ENCODE data around the gene ATP9A.
"Not testable (repeated sequence)": the region's sequence is repeated elsewhere in the genome, so short reads cannot be mapped to it uniquely, and the experiment has no call there.

ATP9A gene

DNA sequence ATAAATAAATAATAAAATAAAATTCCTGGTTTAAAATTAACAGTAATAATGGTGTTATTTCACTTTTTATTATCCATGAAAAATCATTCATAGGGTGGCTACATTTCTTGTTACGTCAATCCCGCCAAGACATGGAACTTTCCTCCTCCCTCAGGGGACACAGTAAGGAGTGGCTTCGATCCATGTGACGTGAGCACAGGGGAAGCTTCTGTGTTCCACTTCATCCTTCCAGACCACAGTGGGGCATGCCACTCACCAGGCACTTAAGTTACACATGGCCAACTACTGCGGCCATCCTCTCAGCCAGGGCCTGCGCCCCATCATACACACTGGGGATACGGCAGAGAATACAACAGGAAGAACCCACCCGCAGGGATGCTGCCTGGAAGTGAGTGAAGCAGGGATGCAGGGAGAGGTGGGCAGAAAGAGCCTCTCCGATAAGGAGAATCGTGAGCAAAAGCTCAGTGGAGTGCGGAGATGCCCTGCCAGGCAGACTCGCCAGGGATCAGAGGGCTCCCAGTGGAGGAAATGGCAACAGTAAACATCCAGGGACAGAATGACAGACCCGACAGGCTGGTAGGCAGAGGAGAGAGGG lies 75.3 kb downstream of the ATP9A start:
- no peak for DNase-seq (ENCODE audit: low spot score)

DNA sequence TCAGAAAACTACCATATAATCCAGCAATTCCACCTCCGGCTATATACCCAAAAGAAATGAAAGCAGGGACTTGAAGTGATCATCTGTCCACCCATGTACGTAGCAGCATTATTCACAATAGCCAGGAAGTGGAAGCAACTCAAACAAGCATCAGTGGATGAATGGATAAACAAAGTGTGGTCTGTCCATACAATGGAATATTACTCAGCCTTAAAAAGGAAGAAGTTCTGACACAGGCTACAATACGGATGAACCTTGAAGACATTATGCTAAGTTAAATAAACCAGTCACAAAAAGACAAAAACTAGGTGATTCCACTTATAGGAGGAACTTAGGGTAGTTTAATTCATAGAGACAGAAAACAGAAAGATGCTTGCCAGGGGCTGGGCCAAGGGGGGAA lies 76.5 kb downstream of the ATP9A start:
- DNase-seq (ENCODE audit: low spot score), result no peak

DNA sequence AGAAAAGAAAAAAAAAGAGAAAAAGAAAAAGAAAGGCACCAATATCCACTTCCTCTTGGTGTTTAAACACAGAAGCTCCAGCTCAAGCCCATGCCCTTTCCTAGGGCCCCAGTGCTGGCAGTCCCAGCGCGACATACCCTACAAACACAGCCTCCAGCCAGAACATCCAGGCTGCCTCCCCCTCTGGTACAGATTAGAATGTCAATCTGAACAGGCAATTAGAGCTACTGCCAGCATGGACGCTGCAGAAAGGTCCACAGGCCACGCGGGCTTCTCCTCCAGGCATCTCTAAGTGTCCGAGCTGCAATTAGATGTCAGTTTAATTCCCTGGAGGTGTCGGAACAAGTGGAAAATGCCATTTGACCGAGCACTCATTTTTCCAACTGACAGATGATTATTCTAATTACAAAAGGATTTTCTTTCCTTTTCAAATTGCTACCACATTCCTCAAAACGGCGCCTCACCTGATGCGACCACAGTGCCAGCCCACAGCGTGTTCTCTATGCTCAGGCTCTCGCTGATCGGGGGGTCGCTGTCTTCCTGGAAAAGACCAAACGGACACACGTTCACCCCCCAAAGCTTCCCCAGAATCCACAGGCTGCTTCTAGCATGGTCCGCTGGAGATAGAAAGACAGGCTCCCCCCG lies 79.5 kb downstream of the ATP9A start:
- no peak for DNase-seq (ENCODE audit: low spot score)

DNA sequence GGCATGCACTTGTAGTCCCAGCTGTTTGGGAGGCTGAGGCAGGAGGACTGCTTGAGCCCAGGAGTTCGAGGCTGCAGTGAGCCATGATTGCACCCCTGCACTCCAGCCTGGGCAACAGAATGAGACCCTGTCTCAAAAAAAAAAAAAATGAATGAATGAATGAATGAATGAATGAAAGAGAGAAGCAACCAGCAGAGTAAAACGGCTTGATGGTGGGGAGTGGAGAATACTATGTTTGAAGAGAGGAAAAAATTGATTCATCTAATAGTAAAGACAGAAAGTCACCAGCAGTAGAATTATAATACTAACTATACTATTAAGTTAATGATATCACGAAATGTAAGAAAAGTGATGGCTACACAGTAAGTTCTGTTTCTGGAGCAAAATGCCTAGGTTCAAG lies 80.6 kb downstream of the ATP9A start:
- no peak for DNase-seq (ENCODE audit: low spot score)

DNA sequence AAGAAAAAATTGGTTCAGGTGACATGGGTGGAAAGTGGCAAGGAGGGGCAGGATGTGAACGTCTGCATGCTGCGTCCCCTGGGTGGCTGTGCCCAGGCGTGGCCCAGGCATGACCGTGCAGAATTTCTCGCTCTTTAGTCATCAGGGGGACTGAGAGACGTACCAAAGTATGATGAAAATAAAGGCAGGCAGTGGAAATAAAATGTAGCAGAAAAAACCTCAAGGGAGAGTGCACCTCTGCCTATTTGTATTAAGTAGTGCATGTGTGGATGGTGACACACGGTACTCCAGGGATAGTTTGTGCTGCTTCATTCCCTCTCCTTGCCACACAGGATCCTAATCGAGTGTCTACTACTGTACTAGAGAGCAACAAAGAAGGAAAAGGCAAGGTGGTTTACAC lies 81.1 kb downstream of the ATP9A start:
- peak; percentile 21 for DNase-seq (ENCODE audit: low spot score)

DNA sequence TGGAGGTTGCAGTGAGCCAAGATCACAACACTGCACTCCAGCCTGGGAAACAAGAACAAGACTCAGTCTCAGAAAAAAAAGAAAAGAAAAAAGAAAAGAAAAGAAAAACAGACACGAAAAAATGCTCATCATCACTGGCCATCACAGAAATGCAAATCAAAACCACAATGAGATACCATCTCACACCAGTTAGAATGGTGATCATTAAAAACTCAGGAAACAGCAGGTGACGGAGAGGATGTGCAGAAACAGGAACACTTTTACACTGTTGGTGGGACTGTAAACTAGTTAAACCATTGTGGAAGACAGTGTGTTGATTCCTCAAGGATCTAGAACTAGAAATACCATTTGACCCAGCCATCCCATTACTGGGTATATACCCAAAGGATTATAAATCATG lies 82.7 kb downstream of the ATP9A start:
- DNase-seq (ENCODE audit: low spot score), result not testable (repeated sequence)

DNA sequence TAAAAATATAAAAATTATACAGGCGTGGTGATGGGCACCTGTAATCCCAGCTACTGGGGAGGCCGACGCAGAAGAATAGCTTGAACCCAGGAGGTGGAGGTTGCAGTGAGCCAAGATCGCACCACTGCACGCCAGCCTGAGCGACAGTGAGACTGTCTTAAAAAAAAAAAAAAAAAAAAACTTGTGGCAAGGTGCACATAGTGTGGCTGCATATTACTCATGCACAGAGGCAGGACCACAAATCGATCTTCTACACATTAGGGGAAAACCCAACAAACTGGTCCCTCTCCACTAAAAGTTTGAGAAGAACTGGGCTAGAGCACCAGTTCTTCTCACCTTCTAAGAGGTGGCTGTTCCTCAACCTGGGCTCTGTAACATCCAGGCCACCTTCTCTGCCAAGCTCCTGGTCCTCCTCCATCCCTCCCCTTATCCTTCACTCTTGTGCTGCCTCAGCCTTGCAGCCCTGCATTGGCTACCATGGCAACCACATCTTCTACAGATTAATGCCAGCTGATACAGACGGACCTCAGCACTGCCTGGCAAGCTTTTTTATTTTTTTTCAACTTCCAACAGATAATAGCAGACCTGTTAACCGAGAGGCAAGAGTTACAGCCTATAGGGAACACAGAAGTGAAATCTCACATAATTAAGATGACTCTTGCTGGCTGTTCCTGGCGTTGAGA lies 88.0 kb downstream of the ATP9A start:
- DNase-seq (ENCODE audit: low spot score), result no peak

DNA sequence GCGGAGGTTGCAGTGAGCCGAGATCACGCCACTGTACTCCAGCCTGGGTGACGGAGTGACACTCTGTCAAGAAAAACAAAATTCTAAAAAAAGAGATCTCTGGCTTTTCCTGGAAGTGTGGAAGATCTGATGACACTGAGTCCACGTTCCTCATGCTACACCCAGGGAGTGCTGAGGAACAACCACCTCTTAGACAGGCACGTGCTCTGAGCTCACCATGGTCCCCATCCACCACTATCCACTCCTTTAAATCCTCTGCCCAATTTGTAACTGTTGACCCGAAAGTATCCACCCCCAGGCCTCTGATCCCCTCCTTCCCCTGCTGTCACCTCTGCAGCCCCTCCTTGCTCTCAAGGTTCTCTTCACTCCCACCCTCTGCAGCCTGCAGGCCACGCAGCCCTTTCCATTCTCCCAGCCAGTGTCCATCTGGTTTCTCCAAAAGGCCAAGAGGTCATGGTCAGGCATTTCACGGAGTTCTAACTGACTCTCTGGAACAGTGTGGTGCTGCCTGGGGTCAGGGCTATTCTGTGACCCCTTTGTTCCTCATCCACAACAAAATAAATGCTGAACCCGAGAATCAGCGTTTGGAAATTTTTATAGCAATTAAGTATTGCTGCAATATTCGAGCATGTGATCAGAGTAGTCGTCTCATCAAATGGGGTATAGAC lies 88.8 kb downstream of the ATP9A start:
- DNase-seq (ENCODE audit: low spot score), result no peak

DNA sequence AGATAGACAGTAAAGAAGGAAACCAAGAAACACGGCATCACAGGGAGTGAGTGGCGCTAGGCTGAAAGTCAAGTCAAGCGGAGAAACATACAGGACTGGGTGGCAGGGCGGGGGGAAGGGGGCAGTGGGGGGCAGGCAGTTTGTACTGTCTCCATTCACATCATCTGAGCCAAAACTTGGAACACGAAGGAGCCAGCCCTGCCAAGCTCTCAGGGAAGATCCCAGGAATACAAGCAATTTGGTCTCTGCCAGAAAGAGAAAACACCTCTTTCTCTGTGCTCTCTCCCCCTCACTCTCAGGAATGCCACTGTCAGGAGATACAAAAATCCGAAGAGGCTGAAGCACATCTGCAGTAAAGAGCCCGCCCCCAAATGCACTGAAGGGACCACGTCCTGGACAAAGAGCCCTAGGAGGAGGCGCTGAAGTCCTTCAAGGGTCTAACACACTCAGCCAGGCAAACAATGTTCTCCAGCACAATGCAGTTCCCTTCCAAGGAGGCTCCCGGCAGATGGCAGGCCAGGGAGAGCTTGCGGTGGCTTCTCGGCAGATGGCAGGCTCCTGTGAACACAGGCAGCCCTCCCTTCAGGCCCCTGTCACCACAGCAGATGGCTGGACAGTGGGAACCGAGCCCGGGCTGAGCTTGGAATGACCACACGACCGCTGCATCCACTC lies 90.0 kb downstream of the ATP9A start:
- DNase-seq (ENCODE audit: low spot score), result no peak

DNA sequence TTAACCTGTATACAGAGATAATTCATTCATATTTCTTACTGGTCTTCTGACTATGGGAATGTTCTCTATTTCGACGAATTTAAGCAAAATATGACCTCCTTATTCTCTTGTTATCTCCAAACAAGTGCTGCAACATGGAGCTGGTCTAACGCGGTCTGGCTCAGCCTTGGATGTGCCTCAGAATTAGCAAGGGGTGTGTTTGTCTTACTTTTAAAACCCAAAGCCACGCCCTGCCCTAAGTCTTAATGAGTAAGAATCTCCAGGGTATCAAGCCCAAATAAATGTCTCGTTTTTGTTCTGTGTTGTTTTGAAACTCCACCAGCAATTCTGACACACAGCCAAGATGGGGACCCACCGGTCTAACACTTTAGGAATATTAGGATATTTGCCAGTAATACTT lies 99.2 kb downstream of the ATP9A start:
- no peak for DNase-seq (ENCODE audit: low spot score)

DNA sequence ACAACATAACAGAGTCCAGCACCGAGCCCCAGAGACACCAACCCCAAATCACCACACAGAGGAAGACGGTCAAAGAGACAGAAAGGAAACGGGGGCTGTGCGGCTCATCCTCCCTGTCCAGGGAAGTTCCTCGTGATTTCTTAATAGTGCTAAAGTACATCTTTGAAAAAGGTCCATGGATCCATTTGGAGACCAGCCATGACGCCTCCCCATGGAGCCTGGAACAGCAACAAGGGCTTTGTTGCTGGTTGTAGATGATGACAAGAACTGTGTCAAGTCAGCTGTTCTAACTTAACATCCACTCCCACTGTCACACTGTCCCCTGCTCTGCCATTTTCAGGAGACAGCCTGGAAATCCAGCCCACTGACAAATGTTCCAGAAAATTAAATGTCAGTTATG lies 99.7 kb downstream of the ATP9A start:
- DNase-seq (ENCODE audit: low spot score), result no peak

DNA sequence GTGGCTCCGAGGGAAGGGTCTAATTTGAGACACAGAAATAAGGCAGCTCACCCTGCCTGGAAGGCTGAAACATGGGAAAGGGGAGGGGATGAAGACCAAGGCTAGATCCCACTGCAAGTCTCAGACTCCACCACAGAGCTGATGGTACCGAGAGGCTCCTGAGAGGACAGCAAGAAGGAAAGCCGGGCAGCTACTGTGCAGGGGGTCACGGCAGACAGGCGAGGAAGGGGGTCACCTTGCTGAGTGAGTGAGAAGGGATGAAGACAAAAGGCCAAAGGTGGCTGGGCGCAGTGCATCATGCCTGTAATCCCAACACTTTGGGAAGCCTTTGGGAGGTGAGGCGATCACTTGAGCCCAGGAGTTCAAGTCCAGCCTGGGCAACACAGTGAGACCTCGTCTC lies 100.7 kb downstream of the ATP9A start:
- no peak for DNase-seq (ENCODE audit: low spot score)

DNA sequence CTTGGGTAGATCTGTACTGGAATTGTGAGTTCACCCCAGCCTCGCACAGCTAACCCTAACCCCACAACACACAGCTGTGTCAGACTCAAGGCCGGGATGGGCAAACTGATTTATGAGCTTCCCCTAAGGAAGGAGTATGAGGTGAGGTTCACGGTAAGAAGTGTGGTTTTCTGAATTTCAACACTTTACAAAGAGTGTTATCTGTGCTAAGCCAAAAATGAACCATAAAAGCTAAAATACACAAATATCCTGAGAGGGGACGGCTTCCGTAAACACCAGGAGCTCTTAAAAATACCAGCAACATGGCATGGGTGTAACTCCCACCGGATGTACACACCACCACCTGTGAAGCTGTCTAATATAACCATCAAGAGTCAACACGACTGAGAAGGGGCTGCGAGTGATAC lies 101.2 kb downstream of the ATP9A start:
- no peak for DNase-seq (ENCODE audit: low spot score)

DNA sequence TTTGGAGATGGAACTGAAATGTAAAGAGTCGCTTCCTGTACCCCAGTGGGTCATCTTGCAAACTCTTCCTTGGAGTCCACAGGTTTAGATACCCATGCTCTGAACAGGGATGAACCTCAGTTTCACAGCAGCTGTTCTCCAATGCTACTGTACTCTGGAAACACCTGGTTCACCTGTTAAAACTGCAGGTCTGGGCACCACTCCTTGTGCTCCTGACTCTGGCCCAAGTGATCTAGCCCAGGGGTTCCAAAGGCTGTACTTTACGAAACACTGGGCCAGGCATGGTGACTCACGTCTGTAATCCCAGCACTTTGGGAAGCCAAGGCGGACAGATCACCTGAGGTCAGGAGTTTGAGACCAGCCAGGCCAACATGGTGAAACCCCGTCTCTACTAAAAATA lies 102.1 kb downstream of the ATP9A start:
- DNase-seq (ENCODE audit: low spot score), result no peak

DNA sequence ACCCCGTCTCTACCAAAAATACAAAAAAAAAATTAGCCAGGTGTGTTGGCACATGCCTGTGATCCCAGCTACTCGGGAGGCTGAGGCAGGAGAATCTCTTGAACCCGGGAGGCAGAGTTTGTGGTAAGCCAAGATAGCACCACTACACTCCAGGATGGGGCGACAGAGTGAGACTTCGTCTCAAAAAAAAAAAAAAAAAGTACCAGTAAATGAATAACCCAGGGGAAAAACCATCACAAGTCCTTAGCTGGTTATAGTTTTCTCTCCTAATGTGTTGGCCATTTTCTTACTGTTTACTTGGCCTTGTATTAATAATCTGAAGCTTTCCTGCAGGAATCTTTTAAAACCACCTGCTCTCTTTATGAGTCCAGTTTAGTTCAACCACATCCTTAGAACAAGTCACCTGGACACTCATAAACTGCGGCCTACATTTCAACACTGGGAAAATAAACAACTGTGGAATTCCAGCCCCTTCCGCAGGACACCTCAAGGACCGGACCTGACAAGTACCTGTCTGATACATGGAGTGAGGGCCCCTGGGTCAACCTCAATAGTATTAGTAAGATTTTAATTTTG lies 102.6 kb downstream of the ATP9A start:
- no peak for DNase-seq (ENCODE audit: low spot score)

DNA sequence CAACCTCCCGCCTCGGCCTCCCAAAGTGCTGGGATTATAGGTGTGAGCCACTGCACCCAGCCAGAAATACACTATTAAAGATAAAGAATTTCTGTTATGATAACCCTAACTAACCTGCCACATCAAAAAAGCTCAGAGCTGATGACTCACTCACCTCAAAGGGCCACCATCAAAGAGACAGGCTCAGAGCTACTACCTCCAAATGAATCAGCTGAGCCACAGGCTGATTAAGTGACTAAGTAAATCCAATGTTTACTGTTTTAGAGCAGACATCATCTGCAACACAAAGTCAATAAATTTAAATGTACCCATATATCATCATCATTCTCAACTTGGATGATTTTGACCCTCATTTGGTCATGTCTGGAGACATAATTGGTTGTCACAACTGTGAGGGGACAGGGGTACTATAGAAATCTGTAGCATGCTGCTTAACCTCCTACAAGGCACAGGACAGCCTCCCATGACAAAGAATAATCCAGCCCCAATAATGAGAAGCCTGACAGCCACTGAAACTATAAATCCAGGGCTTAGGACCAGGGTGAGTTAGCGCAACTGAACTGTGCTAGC lies 106.5 kb downstream of the ATP9A start:
- peak; percentile 29 for DNase-seq (ENCODE audit: low spot score)

DNA sequence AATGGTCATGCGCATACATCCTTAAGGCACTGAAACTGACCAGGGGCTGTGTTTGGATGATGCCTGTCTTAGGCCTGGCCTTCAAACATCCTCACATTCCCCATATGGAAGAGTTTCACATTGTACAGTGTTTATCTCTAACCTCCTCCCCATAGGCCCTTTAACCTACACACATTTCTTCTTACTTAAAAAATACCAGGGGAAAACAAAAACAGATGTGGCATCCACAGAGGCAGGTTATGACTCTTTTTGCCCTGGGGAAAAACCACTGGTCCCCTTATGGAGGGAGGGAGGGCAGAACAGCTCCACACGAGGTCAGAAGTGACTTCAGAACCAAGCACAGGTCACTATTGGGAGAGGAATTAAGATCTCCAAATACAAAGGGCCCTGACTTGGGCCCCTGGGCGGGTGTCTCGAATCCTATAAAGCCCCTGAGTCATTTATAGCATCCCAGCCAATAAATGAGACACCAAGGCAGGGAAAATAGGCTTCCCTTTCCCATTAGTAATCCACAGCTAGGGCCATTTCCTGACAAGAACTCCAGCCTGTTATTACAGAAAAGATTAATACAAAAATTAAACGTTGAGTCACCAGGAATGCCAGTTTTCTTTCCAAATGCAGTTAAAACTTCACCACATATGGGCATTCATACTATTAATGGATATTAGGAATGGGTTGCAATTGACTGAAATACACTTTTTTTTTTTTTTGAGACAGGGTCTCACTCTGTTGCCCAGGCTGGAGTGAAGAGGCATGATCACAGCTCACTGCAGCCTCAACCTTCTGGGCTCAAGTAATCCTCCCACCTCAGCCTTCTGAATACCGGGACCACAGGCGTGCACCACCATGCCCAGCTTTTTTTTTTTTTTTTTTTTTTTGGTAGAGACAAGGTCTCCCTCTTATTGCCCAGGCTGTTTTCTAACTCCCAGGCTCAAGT lies 107.2 kb downstream of the ATP9A start:
- peak; percentile 80 for DNase-seq (ENCODE audit: low spot score)

DNA sequence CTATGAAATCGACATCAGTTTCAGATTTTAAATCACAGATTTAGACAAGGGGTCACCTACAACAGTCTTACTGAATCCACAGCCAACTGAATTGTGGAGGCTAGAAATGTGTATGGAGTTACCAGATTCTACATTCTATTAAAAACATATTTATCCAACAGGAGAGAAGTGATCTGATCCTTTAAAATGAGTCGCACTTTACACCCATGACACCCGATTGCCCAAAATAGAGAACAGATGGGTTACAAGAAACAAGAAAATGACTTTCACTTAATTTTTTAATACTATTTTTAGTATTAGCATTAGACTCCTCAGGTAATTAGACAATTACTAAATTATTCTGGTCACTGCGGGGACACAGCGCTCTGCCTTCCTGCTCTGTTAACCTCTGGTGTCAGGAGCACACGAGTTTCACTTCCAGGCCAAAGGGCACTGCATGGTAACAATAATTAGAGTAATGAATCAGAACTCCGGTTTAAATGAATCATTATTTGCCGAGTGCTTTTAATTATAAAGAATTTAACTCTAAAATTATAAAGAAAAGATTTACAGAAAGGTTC lies 108.6 kb downstream of the ATP9A start:
- DNase-seq (ENCODE audit: low spot score), result no peak

DNA sequence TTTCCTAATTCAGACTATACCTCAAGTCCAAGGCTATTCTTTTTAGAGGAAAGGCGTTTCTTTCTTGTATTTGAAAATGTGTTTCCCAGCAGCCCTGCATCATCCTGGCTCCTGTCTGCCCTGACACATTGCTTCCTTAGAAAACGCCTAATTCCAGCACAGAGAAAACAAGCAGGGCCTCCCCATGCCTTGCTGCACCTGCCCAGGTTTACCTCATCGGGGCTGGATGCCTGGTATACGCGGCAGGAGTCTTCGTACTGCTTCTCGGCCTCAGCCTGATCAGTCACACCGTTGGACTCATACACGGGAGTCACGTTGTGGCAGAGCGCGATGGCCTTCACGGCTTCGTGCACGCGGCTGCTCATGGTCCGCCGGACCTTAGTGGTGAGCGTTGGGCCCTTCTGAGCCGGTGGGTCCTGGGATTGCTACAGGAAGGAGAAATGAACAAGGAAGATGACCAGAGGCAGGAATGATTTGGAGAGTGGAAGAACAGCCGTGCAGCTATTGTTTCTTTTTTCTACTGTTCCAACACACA lies 111.4 kb downstream of the ATP9A start:
- DNase-seq (ENCODE audit: low spot score), result no peak

DNA sequence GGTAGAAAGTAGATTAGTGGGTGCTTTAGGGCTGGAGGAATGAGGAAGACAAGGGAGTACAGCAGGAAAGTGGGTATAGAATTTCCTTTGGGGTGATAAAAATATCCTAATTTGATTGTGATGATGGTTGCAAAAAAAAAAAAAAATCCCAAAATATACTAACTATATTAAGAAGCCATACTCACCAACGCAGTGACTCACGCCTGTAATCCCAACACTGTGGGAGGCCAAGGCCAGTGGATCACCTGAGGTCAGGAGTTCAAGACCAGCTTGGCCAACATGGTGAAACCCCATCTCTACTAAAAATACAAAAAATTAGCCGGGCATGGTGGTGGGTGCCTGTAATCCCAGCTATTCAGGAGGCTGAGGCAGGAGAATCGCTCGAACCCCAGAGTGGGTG lies 112.1 kb downstream of the ATP9A start:
- not testable (repeated sequence) for DNase-seq (ENCODE audit: low spot score)

Data from GM03348 (cell line).